HepG2 (cell line): ENCODE results near the gene AP2S1. TPM values are rescaled to one million over a fixed set of nuclear protein-coding genes. Genes with fewer than 3 reads are reported as not detected.
A peak's percentile ranks its signal among the peaks of the same experiment; 100 is the strongest.

ENCODE experiments used
- DPF2 ChIP-seq: sonication (generic); formaldehyde crosslinking; IDR thresholded peaks from 2 replicates; pipeline ENCODE4 v1.4.0; 2020; ENCODE audit warnings: mild to moderate bottlenecking, low read depth, missing genetic modification reagents, borderline replicate concordance
- KMT2B ChIP-seq: IDR thresholded peaks from 2 replicates; pipeline ENCODE4 v1.6.1; 2016; ENCODE audit warnings: missing genetic modification reagents, missing compliant biosample characterization
- LCORL ChIP-seq, 2 experiments: fragments of 450-650 bp in 1 of 2; sonication (generic) in 1 of 2; formaldehyde crosslinking in 1 of 2; IDR thresholded peaks; 2 replicates each; pipeline versions ENCODE4 v1.5.0 to v1.6.1; 2017 to 2020; ENCODE audit warnings: antibody characterized with exemption in 1 of 2, missing genetic modification reagents in 1 of 2
- MED8 ChIP-seq: sonication (generic); formaldehyde crosslinking; IDR thresholded peaks from 2 replicates; pipeline ENCODE4 v1.8.1; 2023; ENCODE audit warnings: mild to moderate bottlenecking, missing genetic modification reagents; ENCODE audit not compliant: insufficient replicate concordance
- NR3C1 ChIP-seq: sonication (generic); formaldehyde crosslinking; IDR thresholded peaks from 2 replicates; pipeline ENCODE4 v1.4.0; 2020; ENCODE audit warnings: missing genetic modification reagents
- SSRP1 ChIP-seq: IDR thresholded peaks from 2 replicates; pipeline ENCODE4 v1.6.1; 2016; ENCODE audit warnings: control low read depth
- ZBTB8A ChIP-seq: sonication (generic); formaldehyde crosslinking; IDR thresholded peaks from 2 replicates; pipeline ENCODE4 v1.4.0; 2020; ENCODE audit warnings: mild to moderate bottlenecking, low read depth, missing genetic modification reagents, borderline replicate concordance
- ZFP37 ChIP-seq: sonication (generic); formaldehyde crosslinking; IDR thresholded peaks from 2 replicates; pipeline ENCODE4 v1.4.0; 2020; ENCODE audit warnings: missing genetic modification reagents, borderline replicate concordance
- ZKSCAN5 ChIP-seq: sonication (generic); formaldehyde crosslinking; IDR thresholded peaks from 2 replicates; pipeline ENCODE4 v1.5.1; 2020; ENCODE audit warnings: mild to moderate bottlenecking, missing genetic modification reagents
- ZMYM3 ChIP-seq: sonication (generic); formaldehyde crosslinking; IDR thresholded peaks from 2 replicates; pipeline ENCODE4 v1.5.1; 2020; ENCODE audit warnings: mild to moderate bottlenecking, missing genetic modification reagents
- ZNF274 ChIP-seq: sonication (generic); formaldehyde crosslinking; IDR thresholded peaks from 2 replicates; pipeline ENCODE4 v1.5.1; 2020; ENCODE audit warnings: mild to moderate bottlenecking, missing genetic modification reagents
- ZNF713 ChIP-seq: sonication (generic); formaldehyde crosslinking; IDR thresholded peaks from 2 replicates; pipeline ENCODE4 v1.4.0; 2020; ENCODE audit warnings: mild to moderate bottlenecking, missing genetic modification reagents
- ZNF747 ChIP-seq: sonication (generic); formaldehyde crosslinking; IDR thresholded peaks from 2 replicates; pipeline ENCODE4 v1.8.1; 2023; ENCODE audit warnings: missing genetic modification reagents, mild to moderate bottlenecking, borderline replicate concordance
- ZSCAN25 ChIP-seq: sonication (generic); formaldehyde crosslinking; IDR thresholded peaks from 2 replicates; pipeline ENCODE4 v1.8.0; 2022; ENCODE audit warnings: mild to moderate bottlenecking, missing genetic modification reagents
- ZSCAN31 ChIP-seq: sonication (generic); formaldehyde crosslinking; IDR thresholded peaks from 2 replicates; pipeline ENCODE4 v1.5.0; 2020; ENCODE audit warnings: low read depth, mild to moderate bottlenecking, missing genetic modification reagents
- polyA plus RNA-seq, 8 experiments: library from polyadenylated mRNA; depleted of rRNA in 3 of 8; stranded (reverse) in 7 of 8; unstranded in 1 of 8; fragments of >200 nt; fragmentation: Illumina TruSeq in 4 of 8; extraction: Trizol in 4 of 8; gene quantifications; 2 replicates each; pipeline versions ENCODE4 v1.2.1 to v1.2.3, GENCODE V29; 2011 to 2016; ENCODE audit warnings: low read depth in 4 of 8, missing spikeins in 1 of 8, mixed read lengths in 1 of 8; ENCODE audit not compliant: insufficient read depth in 1 of 8
- total RNA-seq, 5 experiments: library from RNA; depleted of rRNA; stranded (reverse); fragments of >200 nt; fragmentation: Illumina TruSeq; extraction: Trizol; gene quantifications; 2 replicates each; pipeline ENCODE4 v1.2.3, GENCODE V29; 2016; ENCODE audit warnings: low read depth in 1 of 5
- TF ChIP-seq, protein P1 (sequence below): sonication (generic); formaldehyde crosslinking; conservative IDR thresholded peaks from 2 replicates; pipeline ENCODE4 v1.4.0; 2020; ENCODE audit warnings: missing genetic modification reagents
- TF ChIP-seq, protein P2 (sequence below): sonication (generic); formaldehyde crosslinking; IDR thresholded peaks from 2 replicates; pipeline ENCODE4 v1.8.0; 2022; ENCODE audit warnings: missing genetic modification reagents, mild to moderate bottlenecking, borderline replicate concordance
- TF ChIP-seq, protein P3 (sequence below), 2 experiments: sonication (generic) in 1 of 2; formaldehyde crosslinking in 1 of 2; IDR thresholded peaks; 2 replicates each; pipeline versions ENCODE4 v1.4.0 to v1.6.1; 2016 to 2020; ENCODE audit warnings: borderline replicate concordance in 1 of 2, low read depth in 1 of 2, mild to moderate bottlenecking in 1 of 2, missing genetic modification reagents in 1 of 2

AP2S1 gene
- total and polyA plus RNA-seq, 2 of the 13 experiments (the other 11 are each of a cell fraction or from before 2014, with no cell fraction given): 45.2 to 86.1 TPM

DNA sequence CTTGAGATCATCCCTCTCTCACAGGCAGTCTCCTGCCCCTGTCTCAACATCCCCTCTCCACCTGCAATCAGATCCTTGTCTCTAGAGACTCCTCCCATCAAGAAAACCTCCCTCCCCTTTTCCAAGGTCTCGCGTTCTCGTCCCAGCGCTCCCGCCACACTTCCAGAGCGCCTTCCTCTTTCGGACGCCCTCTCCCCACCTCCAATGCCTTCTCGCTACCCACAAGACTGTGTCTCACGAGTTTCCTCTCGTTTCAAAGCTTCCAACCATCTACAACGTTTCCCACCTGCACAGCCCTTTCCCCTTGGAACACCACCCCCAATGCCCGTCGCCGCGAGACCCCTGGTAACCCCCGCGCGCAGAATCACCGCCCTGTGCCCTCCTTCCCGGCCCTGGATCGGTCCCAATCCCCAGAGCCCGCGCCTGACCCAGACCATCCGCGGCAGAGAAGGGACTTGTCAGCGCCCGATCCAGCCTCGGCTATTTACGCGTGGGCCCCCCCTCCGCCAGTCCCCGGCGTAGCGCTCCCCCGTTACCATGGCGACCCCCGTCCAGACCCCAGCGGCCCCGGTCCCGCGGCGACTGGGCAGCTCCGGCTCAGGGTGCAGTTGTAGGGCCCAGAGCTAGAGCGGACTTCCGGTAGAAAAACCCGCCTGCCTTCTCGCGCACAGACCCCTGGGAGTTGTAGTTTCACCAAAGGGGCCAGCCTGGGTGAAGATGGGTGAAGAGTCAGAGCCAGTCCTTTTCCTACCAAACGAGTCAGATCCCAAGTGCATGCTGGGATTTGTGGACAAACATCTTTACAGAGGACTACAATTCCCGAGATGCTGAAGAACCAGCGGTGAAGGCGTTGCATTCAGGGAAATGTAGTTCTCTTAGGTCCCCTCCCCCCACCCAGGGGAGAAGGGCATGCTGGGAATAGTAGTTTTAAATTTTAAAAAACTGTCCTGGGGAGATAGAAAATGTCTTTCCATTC, at the start of gene AP2S1 (continued):
- TF ChIP-seq LCORL (IDR thresholded peaks at IDR 0.05) (no peak), LCORL (CRISPR knock-in tag; IDR thresholded peaks at IDR 0.05) (peak; percentile 51; the same call in 1 of the 2 replicates), ZSCAN31 (peak; percentile 56; the same call in 1 of the 2 replicates), ZSCAN25 (CRISPR knock-in tag) (peak; percentile 63; the same call in 1 of the 2 replicates), DPF2 (CRISPR knock-in tag) (no peak), ZFP37 (0 out of 2 replicates have a peak, but pooled peaks have one; percentile 40), ZNF274 (CRISPR knock-in tag) (no peak), MED8 (peak; percentile 44), ZMYM3 (peak; percentile 63), ZBTB8A (CRISPR knock-in tag) (no peak), SSRP1 (CRISPR knock-in tag) (no peak), ZKSCAN5 (CRISPR knock-in tag) (0 out of 2 replicates have a peak, but pooled peaks have one; percentile 33), KMT2B (CRISPR knock-in tag) (peak; percentile 38; the same call in 1 of the 2 replicates), NR3C1 (CRISPR knock-in tag) (no peak), ZNF713 (CRISPR knock-in tag) (peak; percentile 27; the same call in 1 of the 2 replicates), ZNF747 (CRISPR knock-in tag) (peak; percentile 71; the same call in 1 of the 2 replicates)
- TF ChIP-seq, protein P1, sequence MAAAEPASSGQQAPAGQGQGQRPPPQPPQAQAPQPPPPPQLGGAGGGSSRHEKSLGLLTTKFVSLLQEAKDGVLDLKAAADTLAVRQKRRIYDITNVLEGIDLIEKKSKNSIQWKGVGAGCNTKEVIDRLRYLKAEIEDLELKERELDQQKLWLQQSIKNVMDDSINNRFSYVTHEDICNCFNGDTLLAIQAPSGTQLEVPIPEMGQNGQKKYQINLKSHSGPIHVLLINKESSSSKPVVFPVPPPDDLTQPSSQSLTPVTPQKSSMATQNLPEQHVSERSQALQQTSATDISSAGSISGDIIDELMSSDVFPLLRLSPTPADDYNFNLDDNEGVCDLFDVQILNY: no peak
- TF ChIP-seq, protein P2, sequence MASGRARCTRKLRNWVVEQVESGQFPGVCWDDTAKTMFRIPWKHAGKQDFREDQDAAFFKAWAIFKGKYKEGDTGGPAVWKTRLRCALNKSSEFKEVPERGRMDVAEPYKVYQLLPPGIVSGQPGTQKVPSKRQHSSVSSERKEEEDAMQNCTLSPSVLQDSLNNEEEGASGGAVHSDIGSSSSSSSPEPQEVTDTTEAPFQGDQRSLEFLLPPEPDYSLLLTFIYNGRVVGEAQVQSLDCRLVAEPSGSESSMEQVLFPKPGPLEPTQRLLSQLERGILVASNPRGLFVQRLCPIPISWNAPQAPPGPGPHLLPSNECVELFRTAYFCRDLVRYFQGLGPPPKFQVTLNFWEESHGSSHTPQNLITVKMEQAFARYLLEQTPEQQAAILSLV (CRISPR knock-in tag): peak; percentile 80; the same call in 1 of the 2 replicates
- TF ChIP-seq, protein P3, sequence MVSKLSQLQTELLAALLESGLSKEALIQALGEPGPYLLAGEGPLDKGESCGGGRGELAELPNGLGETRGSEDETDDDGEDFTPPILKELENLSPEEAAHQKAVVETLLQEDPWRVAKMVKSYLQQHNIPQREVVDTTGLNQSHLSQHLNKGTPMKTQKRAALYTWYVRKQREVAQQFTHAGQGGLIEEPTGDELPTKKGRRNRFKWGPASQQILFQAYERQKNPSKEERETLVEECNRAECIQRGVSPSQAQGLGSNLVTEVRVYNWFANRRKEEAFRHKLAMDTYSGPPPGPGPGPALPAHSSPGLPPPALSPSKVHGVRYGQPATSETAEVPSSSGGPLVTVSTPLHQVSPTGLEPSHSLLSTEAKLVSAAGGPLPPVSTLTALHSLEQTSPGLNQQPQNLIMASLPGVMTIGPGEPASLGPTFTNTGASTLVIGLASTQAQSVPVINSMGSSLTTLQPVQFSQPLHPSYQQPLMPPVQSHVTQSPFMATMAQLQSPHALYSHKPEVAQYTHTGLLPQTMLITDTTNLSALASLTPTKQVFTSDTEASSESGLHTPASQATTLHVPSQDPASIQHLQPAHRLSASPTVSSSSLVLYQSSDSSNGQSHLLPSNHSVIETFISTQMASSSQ (IDR thresholded peaks at IDR 0.05; ENCODE audit: low read depth): 0 out of 2 replicates have a peak, but pooled peaks have one; percentile 51
- TF ChIP-seq, protein P3 (CRISPR knock-in tag; IDR thresholded peaks at IDR 0.05; ENCODE audit: borderline replicate concordance): peak; percentile 55; the same call in 1 of the 2 replicates
